ENCODE results near the gene CFLAR.

GRCh38 chr2:201204655-201205514, 88.9 kb downstream of the CFLAR start:
- no peak for TF ChIP-seq CTCF (IDR thresholded peaks at IDR 0.05; ENCODE audit: low read depth, low read length, poor library complexity, severe bottlenecking)
- no peak for TF ChIP-seq EZH2phosphoT487 (IDR thresholded peaks at IDR 0.05; ENCODE audit: borderline replicate concordance, low read length)

All from DOHH2 (cell line).